OCI-LY7 (cell line): ENCODE data around the gene TRANK1. TPM values are rescaled to one million over a fixed set of nuclear protein-coding genes. Genes with fewer than 3 reads are reported as not detected.

Experiments used
- BruUV-seq: library from RNA; stranded (reverse); fragments of 400-500 nt; replicated peaks from 2 replicates; lab custom pipeline; 2021; lab: Mats Ljungman, UMichigan
- CTCF ChIA-PET: fragments of 300-600 bp; sonication (Branson Sonifier 250); formaldehyde crosslinking; loops from one replicate; lab custom pipeline; 2022; ENCODE audit warnings: antibody characterized with exemption; ENCODE audit not compliant: unreplicated experiment; lab: Charles Lee
- POLR2A ChIA-PET: fragments of 300-600 bp; sonication (Branson Sonifier 250); formaldehyde crosslinking; loops from one replicate; lab custom pipeline; 2022; ENCODE audit warnings: antibody characterized with exemption; lab: Charles Lee
- DNase-seq: peaks from one replicate; pipeline ENCODE4 v3.0.0-alpha.2; 2015; ENCODE audit warnings: low spot score
- H2AFZ ChIP-seq: fragments of 200-600 bp; sonication (generic), shearing (Covaris generic); 2 replicates; pipeline ENCODE4 v1.6.1; 2014; ENCODE audit warnings: mild to moderate bottlenecking, antibody characterized with exemption, low read length, moderate library complexity
- H3K27ac ChIP-seq: fragments of 200-600 bp; sonication (generic); 2 replicates; pipeline ENCODE4 v1.5.1; 2014; ENCODE audit warnings: mixed run types, low read depth, mild to moderate bottlenecking, moderate library complexity, low read length, inconsistent platforms; ENCODE audit not compliant: poor library complexity, severe bottlenecking
- H3K36me3 ChIP-seq: fragments of 200-600 bp; sonication (generic); 2 replicates; pipeline ENCODE4 v1.6.1; 2014; ENCODE audit warnings: mild to moderate bottlenecking, antibody characterized with exemption, low read length, moderate library complexity, mixed read lengths; ENCODE audit not compliant: insufficient read depth
- H3K4me1 ChIP-seq: fragments of 200-600 bp; sonication (generic); 2 replicates; pipeline ENCODE4 v1.5.1; 2014; ENCODE audit warnings: mild to moderate bottlenecking, low read length; ENCODE audit not compliant: insufficient read depth, poor library complexity, severe bottlenecking
- H3K4me2 ChIP-seq: fragments of 200-600 bp; sonication (generic); 2 replicates; pipeline ENCODE4 v1.6.1; 2014; ENCODE audit warnings: mild to moderate bottlenecking, low read length
- H3K4me3 ChIP-seq: fragments of 200-600 bp; sonication (generic); 2 replicates; pipeline ENCODE4 v1.5.1; 2014; ENCODE audit warnings: mild to moderate bottlenecking, low read depth, low read length; ENCODE audit not compliant: poor library complexity, severe bottlenecking
- H3K79me2 ChIP-seq: fragments of 200-600 bp; sonication (generic); 2 replicates; pipeline ENCODE4 v1.6.1; 2016; ENCODE audit warnings: low read depth, mild to moderate bottlenecking, low read length, moderate library complexity, mixed read lengths; ENCODE audit not compliant: insufficient read depth
- H3K9me2 ChIP-seq: fragments of 200-600 bp; sonication (generic); 2 replicates; pipeline ENCODE4 v1.6.1; 2016; ENCODE audit warnings: mild to moderate bottlenecking, low read length, mixed read lengths; ENCODE audit not compliant: insufficient read depth
- H3K9me3 ChIP-seq: fragments of 200-600 bp; sonication (generic); 2 replicates; pipeline ENCODE4 v1.6.1; 2014; ENCODE audit warnings: mild to moderate bottlenecking, mixed run types, low read length, mixed read lengths
- H4K20me1 ChIP-seq: fragments of 200-600 bp; sonication (generic); 2 replicates; pipeline ENCODE4 v1.6.1; 2014; ENCODE audit warnings: mild to moderate bottlenecking, antibody characterized with exemption, low read length, moderate library complexity, mixed read lengths; ENCODE audit not compliant: insufficient read depth
- EZH2phosphoT487 ChIP-seq: fragments of 200-600 bp; sonication (generic); IDR thresholded peaks from 2 replicates; pipeline ENCODE4 v1.6.1; 2018; ENCODE audit warnings: low read depth, borderline replicate concordance, mild to moderate bottlenecking, mixed run types, antibody characterized with exemption, low read length, moderate library complexity, mixed read lengths
- intact Hi-C: fragments of 100-400 bp; cut with micrococcal nuclease; formaldehyde crosslinking; loops from one replicate; pipeline ENCODE4 v1.10.0; 2022; ENCODE audit not compliant: unreplicated experiment
- total RNA-seq, 2 experiments: library from RNA; depleted of rRNA in 1 of 2; stranded (reverse); fragments of >200 nt in 1 of 2; shearing (Covaris generic) in 1 of 2; gene quantifications; 2 replicates each; pipeline ENCODE4 v1.2.3, GENCODE V29; 2014 to 2022
- TF ChIP-seq, protein P1 (sequence below): fragments of 200-600 bp; sonication (generic); conservative IDR thresholded peaks from 2 replicates; pipeline ENCODE4 v1.5.1; 2014; ENCODE audit warnings: mild to moderate bottlenecking, antibody characterized with exemption, low read length, moderate library complexity, mixed read lengths

TRANK1 gene
- total RNA-seq, 2 experiments from 2014 or later: 34.9 to 57.1 TPM

GRCh38 chr3:36960502-36960901 is 15.6 kb upstream of the TRANK1 start:
- Histone ChIP-seq H3K9me2 (no peaks in the 10 kb centered on the region), H3K9me3 (no peaks in the 10 kb centered on the region), H3K4me1 (peaks cover 26% of the 10 kb centered on the region), H3K27ac (no peak overlapping the region), H3K4me3 (no peak overlapping the region), H3K4me2 (no peak overlapping the region), H4K20me1 (no peaks in the 10 kb centered on the region), H3K79me2 (no peaks in the 10 kb centered on the region), H3K36me3 (no peaks in the 10 kb centered on the region), H2AFZ (no peak overlapping the region)
- ChIA-PET POLR2A (interaction anchor here (0.6 to 2.2 kb wide), 5 partner anchors 11 to 285 kb away, joined by 3 to 10 read pairs (median 4); partner anchors contain the start of genes EPM2AIP1 and MLH1), CTCF (no interaction called here)
- no peak for DNase-seq
- intact Hi-C loops: no loop called here
- no TSS peak for BruUV-seq
- TF ChIP-seq, protein P1, sequence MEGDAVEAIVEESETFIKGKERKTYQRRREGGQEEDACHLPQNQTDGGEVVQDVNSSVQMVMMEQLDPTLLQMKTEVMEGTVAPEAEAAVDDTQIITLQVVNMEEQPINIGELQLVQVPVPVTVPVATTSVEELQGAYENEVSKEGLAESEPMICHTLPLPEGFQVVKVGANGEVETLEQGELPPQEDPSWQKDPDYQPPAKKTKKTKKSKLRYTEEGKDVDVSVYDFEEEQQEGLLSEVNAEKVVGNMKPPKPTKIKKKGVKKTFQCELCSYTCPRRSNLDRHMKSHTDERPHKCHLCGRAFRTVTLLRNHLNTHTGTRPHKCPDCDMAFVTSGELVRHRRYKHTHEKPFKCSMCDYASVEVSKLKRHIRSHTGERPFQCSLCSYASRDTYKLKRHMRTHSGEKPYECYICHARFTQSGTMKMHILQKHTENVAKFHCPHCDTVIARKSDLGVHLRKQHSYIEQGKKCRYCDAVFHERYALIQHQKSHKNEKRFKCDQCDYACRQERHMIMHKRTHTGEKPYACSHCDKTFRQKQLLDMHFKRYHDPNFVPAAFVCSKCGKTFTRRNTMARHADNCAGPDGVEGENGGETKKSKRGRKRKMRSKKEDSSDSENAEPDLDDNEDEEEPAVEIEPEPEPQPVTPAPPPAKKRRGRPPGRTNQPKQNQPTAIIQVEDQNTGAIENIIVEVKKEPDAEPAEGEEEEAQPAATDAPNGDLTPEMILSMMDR: no peak
- TF ChIP-seq EZH2phosphoT487: no peak

- CTCF ChIA-PET: interaction anchor here (1.7 kb wide), 1 partner anchor 93 kb away, joined by 6 read pairs; no protein-coding TSS in a partner anchor
- POLR2A ChIA-PET: interaction anchor here (0.6 to 2.2 kb wide), 12 partner anchors 10 to 286 kb away, joined by 3 to 10 read pairs (median 6); partner anchors contain the start of genes EPM2AIP1 and MLH1
- no peaks in the 10 kb centered on the region for H3K36me3 ChIP-seq
Measured at GRCh38 chr3:36959821-36960220, 15.0 kb upstream of the TRANK1 start.

More at GRCh38 chr3:36959821-36960220, 15.0 kb upstream of the TRANK1 start:
- BruUV-seq: no TSS peak
- H3K4me1 ChIP-seq: peaks cover 19% of the 10 kb centered on the region
- H3K79me2 ChIP-seq: no peaks in the 10 kb centered on the region
- no peak overlapping the region for H3K4me2 ChIP-seq
- no peak overlapping the region for H3K27ac ChIP-seq
- H3K9me2 ChIP-seq: no peaks in the 10 kb centered on the region
- no peak overlapping the region for H3K4me3 ChIP-seq
- intact Hi-C loops: loop anchor here (2.0 kb wide), 2 partner anchors 91 to 231 kb away; no protein-coding TSS in a partner anchor
- TF ChIP-seq EZH2phosphoT487: no peak
- TF ChIP-seq, protein P1: no peak
- H2AFZ ChIP-seq: no peak overlapping the region
- DNase-seq: no peak
- no peaks in the 10 kb centered on the region for H3K9me3 ChIP-seq
- H4K20me1 ChIP-seq: no peaks in the 10 kb centered on the region
